ENCODE measurements around the gene TMEM245. TPM values are rescaled to one million over a fixed set of nuclear protein-coding genes. Genes with fewer than 3 reads are reported as not detected.

TMEM245 gene
- total RNA-seq, 1 experiment from 2014 or later, result 54.0 TPM

DNA sequence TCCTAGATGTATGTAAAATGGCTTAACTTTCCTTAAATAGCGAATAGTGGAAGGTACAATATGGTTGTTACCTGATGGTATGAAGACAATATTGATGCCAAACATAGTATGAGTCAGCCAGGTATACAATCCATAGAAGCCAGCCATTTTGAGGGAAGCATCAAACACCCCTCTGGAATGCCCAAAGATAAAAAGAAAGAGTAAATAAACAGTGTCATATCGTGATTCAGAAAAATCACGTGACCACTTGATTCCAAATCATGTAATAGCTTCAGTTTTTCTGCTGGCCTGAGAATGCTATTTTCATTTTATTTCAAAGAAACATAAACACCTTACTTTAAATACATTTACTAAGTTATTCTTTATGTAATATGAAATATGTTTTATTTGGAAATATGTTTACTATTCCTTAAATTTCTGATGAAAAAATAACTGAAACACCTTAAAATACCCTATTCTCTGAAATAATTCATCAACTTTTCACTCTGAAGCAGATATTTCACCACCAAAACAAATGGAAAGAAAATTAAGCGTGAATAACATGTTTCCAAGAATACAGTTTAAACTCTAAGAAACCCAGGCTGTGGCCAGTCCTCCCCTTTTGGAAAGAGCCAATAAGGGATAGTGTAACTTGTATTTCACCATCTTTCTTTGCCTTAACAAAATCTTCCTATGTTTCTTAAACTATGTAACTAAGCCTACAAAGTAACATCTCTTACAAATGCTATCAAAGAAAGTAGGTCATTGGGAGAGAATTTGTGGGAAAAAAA is 81.6 kb downstream of the TMEM245 start:
- intact Hi-C loops (cut with micrococcal nuclease; ENCODE audit: unreplicated experiment), result no loop called here
- H3K9me3 ChIP-seq (ENCODE audit: control insufficient read depth, insufficient read depth, low read depth, low read length), result no peaks in the 10 kb centered on the region
- ChIA-PET POLR2A (no interaction called here), CTCF (no interaction called here)
- no peak for TF ChIP-seq TCF7L2 (IDR thresholded peaks at IDR 0.05; ENCODE audit: low read depth, low read length)
- TF ChIP-seq REST (IDR thresholded peaks at IDR 0.05; ENCODE audit: insufficient read depth in 1 of 2, low read depth in 2 of 2, low read length in 1 of 2), result no peak
- TF ChIP-seq CTCF (IDR thresholded peaks at IDR 0.05), result no peak
- TF ChIP-seq SIN3A (IDR thresholded peaks at IDR 0.05; ENCODE audit: borderline replicate concordance, insufficient read depth, low read depth, low read length), result no peak
- TF ChIP-seq POLR2AphosphoS5 (IDR thresholded peaks at IDR 0.05; ENCODE audit: low read depth, low read length), result no peak
- BruUV-seq (replicated peaks), result no TSS peak
- H3K4me1 ChIP-seq (ENCODE audit: control insufficient read depth, insufficient read depth, low read length), result peaks cover 10% of the 10 kb centered on the region
- no peak for ATAC-seq
- peaks cover 11% of the 10 kb centered on the region for H3K36me3 ChIP-seq (ENCODE audit: control insufficient read depth, insufficient read depth, low read length)
- H3K27me3 ChIP-seq (ENCODE audit: control insufficient read depth, insufficient read depth, low read length), result no peaks in the 10 kb centered on the region
- in situ Hi-C loops (cut with HindIII; ENCODE audit: low pct_unique_long_range_greater_than_20kb, low sequenced_read_pairs), result no loop called here
- peak overlapping the region; percentile 21; the same call in 1 of the 2 replicates for H3K27ac ChIP-seq (ENCODE audit: low read length)
- DNase-seq (ENCODE audit: low read depth, low spot score), result no peak
- H3K4me3 ChIP-seq (ENCODE audit: low read depth in 2 of 2, low read length in 2 of 2), result no peak overlapping the region

DNA sequence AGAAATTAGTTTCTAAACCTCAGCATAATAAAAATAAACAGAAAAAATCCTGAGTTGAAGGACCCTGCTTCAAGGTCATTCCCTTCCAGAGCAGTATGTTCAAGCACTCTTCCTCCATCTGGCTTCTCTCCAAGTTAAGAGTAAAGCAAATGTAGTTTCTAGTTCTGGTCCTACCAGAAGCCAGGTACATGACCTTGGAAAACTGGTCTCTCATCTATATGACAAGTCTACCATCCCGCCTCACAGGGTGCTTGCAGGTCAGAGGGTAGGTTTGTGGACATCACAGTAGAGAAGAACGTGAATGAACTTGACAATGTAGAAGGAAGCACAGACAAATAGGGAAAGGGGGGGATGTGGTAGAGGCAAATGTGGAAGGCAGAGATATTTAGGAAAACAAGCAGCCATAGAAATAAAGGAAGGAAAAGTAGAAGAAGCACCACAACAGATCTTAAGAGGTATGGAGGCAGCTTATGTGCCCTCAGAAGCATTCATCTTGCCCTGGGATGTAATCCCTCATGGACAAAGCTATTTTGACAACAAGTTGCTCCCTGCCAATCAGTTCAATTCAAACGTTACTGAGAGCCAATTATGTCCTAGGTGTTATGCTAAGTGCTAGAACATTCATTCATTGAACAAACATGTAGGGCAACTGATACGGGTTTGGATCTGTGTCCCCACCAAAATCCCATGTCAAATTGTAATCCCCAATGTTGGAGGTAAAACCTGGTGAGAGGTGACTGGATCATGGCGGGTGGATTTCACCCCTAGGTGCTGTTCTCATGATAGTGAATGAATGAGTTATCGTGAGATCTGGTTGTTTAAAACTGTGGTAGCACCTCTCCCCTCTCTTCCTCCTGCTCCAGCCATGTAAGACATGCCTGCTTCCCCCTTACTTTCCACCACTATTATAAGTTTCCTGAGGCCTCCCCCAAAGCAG is 82.7 kb downstream of the TMEM245 start:
- peak overlapping the region; percentile 72 for H3K27ac ChIP-seq (ENCODE audit: low read length)
- DNase-seq (ENCODE audit: low read depth, low spot score) (no peak), ATAC-seq (no peak)
- H3K9me3 ChIP-seq (ENCODE audit: control insufficient read depth, insufficient read depth, low read depth, low read length), result no peaks in the 10 kb centered on the region
- ChIA-PET CTCF (interaction anchor here (0.5 kb wide), 1 partner anchor 257 kb away, joined by 6 read pairs; no protein-coding TSS in a partner anchor), POLR2A (no interaction called here)
- peaks cover 11% of the 10 kb centered on the region for H3K36me3 ChIP-seq (ENCODE audit: control insufficient read depth, insufficient read depth, low read length)
- no TSS peak for BruUV-seq (replicated peaks)
- TF ChIP-seq SIN3A (IDR thresholded peaks at IDR 0.05; ENCODE audit: borderline replicate concordance, insufficient read depth, low read depth, low read length) (no peak), TCF7L2 (IDR thresholded peaks at IDR 0.05; ENCODE audit: low read depth, low read length) (no peak), CTCF (IDR thresholded peaks at IDR 0.05) (no peak), REST (IDR thresholded peaks at IDR 0.05; ENCODE audit: insufficient read depth in 1 of 2, low read depth in 2 of 2, low read length in 1 of 2) (no peak), POLR2AphosphoS5 (IDR thresholded peaks at IDR 0.05; ENCODE audit: low read depth, low read length) (no peak)
- H3K4me3 ChIP-seq (ENCODE audit: low read depth in 2 of 2, low read length in 2 of 2), result no peak overlapping the region
- peaks cover 10% of the 10 kb centered on the region for H3K4me1 ChIP-seq (ENCODE audit: control insufficient read depth, insufficient read depth, low read length)
- no peaks in the 10 kb centered on the region for H3K27me3 ChIP-seq (ENCODE audit: control insufficient read depth, insufficient read depth, low read length)
- intact Hi-C loops (cut with micrococcal nuclease; ENCODE audit: unreplicated experiment), result no loop called here
- in situ Hi-C loops (cut with HindIII; ENCODE audit: low pct_unique_long_range_greater_than_20kb, low sequenced_read_pairs), result no loop called here

Measured in Panc1 (cell line).